B cell (primary cell): ENCODE results near the gene KIF3C. TPM values are rescaled to one million over a fixed set of nuclear protein-coding genes. Genes with fewer than 3 reads are reported as not detected.

Experiments used
- ATAC-seq: fragments of 200-7000 bp; cut with Tn5 transposase; one replicate; pipeline ENCODE4 v1.10.0; 2021; ENCODE audit warnings: low read depth, mild to moderate bottlenecking, moderate number of reproducible peaks, moderate library complexity
- CTCF ChIA-PET: fragments of 350-600 bp; sonication (Branson Sonifier 250); formaldehyde crosslinking; loops from one replicate; lab custom pipeline; 2021; ENCODE audit warnings: antibody characterized with exemption, inconsistent platforms; lab: Charles Lee
- POLR2A ChIA-PET: fragments of 350-600 bp; sonication (Branson Sonifier 250); formaldehyde crosslinking; loops from one replicate; lab custom pipeline; 2021; ENCODE audit warnings: antibody characterized with exemption; lab: Charles Lee
- DNase-seq: peaks from one replicate; pipeline ENCODE4 v3.0.0; 2013
- H2AFZ ChIP-seq: 2 replicates; pipeline ENCODE4 v1.6.1; 2012; ENCODE audit warnings: mild to moderate bottlenecking, low read depth, low read length; ENCODE audit not compliant: insufficient read depth, poor library complexity, severe bottlenecking
- H3K27ac ChIP-seq, 2 donors: 1 replicate in 1 of 2; 2 replicates in 1 of 2; pipeline ENCODE4 v1.5.1; 2012 to 2013; ENCODE audit warnings: low read length in 2 of 2, mild to moderate bottlenecking in 2 of 2, moderate library complexity in 1 of 2
- H3K27me3 ChIP-seq, 4 experiments: fragments of 200-600 bp in 1 of 4; sonication (generic) in 1 of 4; replicated peaks in 1 of 4; 1 replicate in 2 of 4; 2 replicates in 2 of 4; pipeline versions ENCODE4 v1.6.1 to v1.7.0; 2013 to 2016; ENCODE audit warnings: low read length in 3 of 4, mild to moderate bottlenecking in 2 of 4, mixed read lengths in 1 of 4, moderate library complexity in 1 of 4; ENCODE audit not compliant: insufficient read depth in 4 of 4, control insufficient read depth in 3 of 4; ENCODE audit errors: control extremely low read depth in 1 of 4
- H3K36me3 ChIP-seq, 2 experiments: replicated peaks in 1 of 2; 1 replicate in 1 of 2; 2 replicates in 1 of 2; pipeline versions ENCODE4 v1.6.1 to v1.7.1; 2013; ENCODE audit warnings: low read length in 1 of 2; ENCODE audit not compliant: insufficient read depth in 2 of 2, control insufficient read depth in 1 of 2; ENCODE audit errors: control extremely low read depth in 1 of 2, extremely low read depth in 1 of 2
- H3K4me1 ChIP-seq, 2 donors: fragments of 200-600 bp in 1 of 2; sonication (generic) in 1 of 2; 1 replicate in 1 of 2; 2 replicates in 1 of 2; pipeline versions ENCODE4 v1.5.1 to v1.6.1; 2013 to 2017; ENCODE audit warnings: low read length in 2 of 2; ENCODE audit not compliant: control insufficient read depth in 2 of 2, insufficient read depth in 2 of 2
- H3K4me2 ChIP-seq: replicated peaks from 2 replicates; pipeline ENCODE3; 2012; ENCODE audit warnings: mild to moderate bottlenecking, low read depth, low read length; ENCODE audit not compliant: poor library complexity, severe bottlenecking
- H3K4me3 ChIP-seq, 5 experiments: fragments of 200-600 bp in 1 of 5; sonication (generic) in 1 of 5; 1 replicate in 3 of 5; 2 replicates in 2 of 5; pipeline versions ENCODE4 v1.5.1 to v1.7.0; 2011 to 2016; ENCODE audit warnings: low read length in 4 of 5, mild to moderate bottlenecking in 4 of 5, low read depth in 2 of 5, control low read depth in 1 of 5, moderate library complexity in 1 of 5; ENCODE audit not compliant: insufficient read depth in 1 of 5; ENCODE audit errors: control extremely low read depth in 1 of 5, extremely low read depth in 1 of 5
- H3K79me2 ChIP-seq: fragments of 200-600 bp; sonication (generic); one replicate; pipeline ENCODE4 v1.6.0; 2016; ENCODE audit warnings: low read length; ENCODE audit not compliant: control insufficient read depth, insufficient read depth
- H3K9ac ChIP-seq: fragments of 200-600 bp; sonication (generic); 2 replicates; pipeline ENCODE4 v1.6.1; 2017; ENCODE audit warnings: mild to moderate bottlenecking, low read length, moderate library complexity
- H3K9me3 ChIP-seq, 3 donors: one replicate each; pipeline versions ENCODE4 v1.6.1 to v1.7.1; 2013; ENCODE audit warnings: low read length in 2 of 3; ENCODE audit not compliant: control insufficient read depth in 2 of 3, insufficient read depth in 1 of 3; ENCODE audit errors: control extremely low read depth in 1 of 3
- H4K20me1 ChIP-seq: 2 replicates; pipeline ENCODE4 v1.6.0; 2012; ENCODE audit warnings: mild to moderate bottlenecking, low read length; ENCODE audit not compliant: insufficient read depth, control insufficient read depth, poor library complexity, severe bottlenecking
- H3K27ac Mint-ChIP-seq: one replicate; pipeline ENCODE4 v1.8.0; 2021; ENCODE audit warnings: mixed read lengths
- H3K27me3 Mint-ChIP-seq: one replicate; pipeline ENCODE4 v1.8.0; 2021; ENCODE audit warnings: mixed read lengths
- H3K4me1 Mint-ChIP-seq: one replicate; pipeline ENCODE4 v1.8.0; 2021; ENCODE audit warnings: mixed read lengths
- H3K4me3 Mint-ChIP-seq: one replicate; pipeline ENCODE4 v1.8.0; 2021; ENCODE audit warnings: mixed read lengths
- H3K9me3 Mint-ChIP-seq: one replicate; pipeline ENCODE4 v1.8.0; 2022; ENCODE audit warnings: mixed read lengths; ENCODE audit not compliant: insufficient read depth
- CTCF ChIP-seq: fragments of 200-600 bp; IDR thresholded peaks from one replicate; pipeline ENCODE4 v1.8.0; 2022; ENCODE audit warnings: antibody characterized with exemption, mild to moderate bottlenecking
- EZH2 ChIP-seq: IDR thresholded peaks from 2 replicates; pipeline ENCODE4 v1.6.1; 2012; ENCODE audit warnings: borderline replicate concordance, low read depth, mild to moderate bottlenecking, moderate library complexity, low read length; ENCODE audit not compliant: insufficient read depth, poor library complexity, severe bottlenecking
- WGBS: methylation state at CpG from one replicate; pipeline ENCODE4 v1.1.5; 2013; ENCODE audit warnings: missing lambda C conversion rate; ENCODE audit not compliant: insufficient coverage; 5-methylcytosine and 5-hydroxymethylcytosine counted together
- intact Hi-C: fragments of 100-400 bp; cut with micrococcal nuclease; formaldehyde crosslinking; loops from one replicate; pipeline ENCODE4 v1.10.0; 2022
- polyA plus RNA-seq: library from polyadenylated mRNA; depleted of rRNA; stranded (reverse); fragments of >200 nt; gene quantifications from 2 replicates; pipeline ENCODE4 v1.2.3, GENCODE V29; 2012
- total RNA-seq, 2 donors: library from RNA; stranded (reverse); fragments of 120-200 nt in 1 of 2; gene quantifications; 1 replicate in 1 of 2; 2 replicates in 1 of 2; pipeline versions ENCODE4 v1.2.3 to v1.2.4, GENCODE V29; 2013 to 2022

The KIF3C gene
- total and polyA plus RNA-seq, 2 donors (not counting 1 experiment from before 2014, with no cell fraction given), result 0.84 to 4.0 TPM

DNA sequence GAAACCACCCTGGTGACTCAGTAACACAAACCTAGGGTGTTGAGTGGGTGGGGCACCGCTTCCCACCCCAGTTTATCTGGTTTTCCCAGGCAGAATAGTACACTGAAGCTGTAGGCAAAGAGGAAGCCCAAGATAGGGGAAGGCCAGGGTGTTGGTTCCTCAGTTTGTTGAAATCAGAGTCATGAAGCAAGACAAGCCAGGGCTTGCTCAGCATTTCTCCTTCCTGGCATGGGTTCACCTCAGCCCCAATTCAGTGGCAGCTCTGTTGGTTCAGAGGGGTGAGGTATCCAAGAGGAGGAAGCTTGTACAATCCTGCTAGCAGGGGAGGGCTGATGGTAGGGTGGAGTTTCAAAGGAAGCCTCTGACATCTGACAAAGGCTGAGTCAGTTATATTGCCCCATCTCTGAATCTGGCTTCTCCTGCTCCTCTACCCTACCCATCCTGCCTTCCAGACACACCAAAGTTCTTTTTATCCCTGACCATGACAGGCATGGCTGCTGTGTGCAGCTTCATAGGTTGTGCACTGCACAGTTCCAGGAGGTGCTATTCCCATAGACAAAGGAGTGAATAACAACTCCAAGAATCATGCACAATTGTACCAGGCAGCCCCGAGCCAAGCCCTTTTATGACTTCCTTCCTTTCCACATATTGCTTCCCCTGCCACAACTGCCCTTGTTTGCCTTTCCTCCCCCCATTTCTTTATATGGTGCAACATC lies 26.7 kb upstream of the KIF3C start:
- no peak overlapping the region for H3K27ac Mint-ChIP-seq
- Histone ChIP-seq H3K79me2 (no peaks in the 10 kb centered on the region), H4K20me1 (no peaks in the 10 kb centered on the region), H3K4me3 (no peak overlapping the region), H3K36me3 (no peaks in the 10 kb centered on the region), H3K27me3 (no peaks in the 10 kb centered on the region), H3K27ac (no peak overlapping the region), H3K9ac (no peak overlapping the region), H2AFZ (no peak overlapping the region), H3K4me2 (no peak overlapping the region), H3K4me1 (no peaks in the 10 kb centered on the region), H3K9me3 (peaks cover 0 to 6% (median 0%) of the 10 kb centered on the region in 3 donors)
- DNase-seq (no peak), ATAC-seq (no peak)
- no peak overlapping the region for H3K4me3 Mint-ChIP-seq
- POLR2A ChIA-PET, result interaction anchor here (0.6 kb wide), 1 partner anchor 140 kb away, joined by 5 read pairs; no protein-coding TSS in a partner anchor
- CTCF ChIA-PET, result no interaction called here
- peaks cover 6% of the 10 kb centered on the region for H3K9me3 Mint-ChIP-seq
- 58% methylated on average over 2 of the region's 2 CpGs for WGBS
- H3K4me1 Mint-ChIP-seq, result no peaks in the 10 kb centered on the region
- peaks cover 3% of the 10 kb centered on the region for H3K27me3 Mint-ChIP-seq
- intact Hi-C loops, result no loop called here
- TF ChIP-seq CTCF (no peak), EZH2 (no peak)

DNA sequence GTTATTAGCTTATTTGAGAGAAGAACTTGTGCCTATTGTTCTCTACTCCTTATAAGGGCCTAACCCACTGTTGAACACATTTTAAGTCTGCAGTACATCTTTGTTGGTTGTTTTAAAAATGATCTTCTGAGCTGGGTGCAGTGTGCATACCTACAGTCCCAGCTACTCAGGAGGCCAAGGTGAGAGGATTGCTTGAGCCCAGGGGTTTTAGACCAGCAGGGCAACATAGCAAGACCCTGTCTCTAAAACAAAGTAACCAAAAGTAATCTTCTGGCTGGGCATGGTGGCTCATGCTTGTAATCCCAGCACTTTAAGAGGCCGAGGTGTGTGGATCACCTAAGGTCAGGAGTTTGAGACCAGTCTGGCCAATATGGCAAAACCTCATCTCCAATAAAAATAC lies 25.8 kb upstream of the KIF3C start:
- 100% methylated on average over 1 of the region's 1 CpG for WGBS
- no peaks in the 10 kb centered on the region for H3K4me1 Mint-ChIP-seq
- Histone ChIP-seq H3K4me3 (no peak overlapping the region), H3K4me1 (no peaks in the 10 kb centered on the region), H3K27ac (no peak overlapping the region), H3K9ac (no peak overlapping the region), H2AFZ (no peak overlapping the region), H3K79me2 (no peaks in the 10 kb centered on the region), H3K4me2 (no peak overlapping the region), H3K27me3 (no peaks in the 10 kb centered on the region), H4K20me1 (no peaks in the 10 kb centered on the region), H3K9me3 (peaks cover 0 to 6% (median 0%) of the 10 kb centered on the region in 3 donors), H3K36me3 (no peaks in the 10 kb centered on the region)
- ChIA-PET CTCF (interaction anchor here (0.5 to 0.7 kb wide), 2 partner anchors 15 to 166 kb away, joined by 3 to 5 read pairs; no protein-coding TSS in a partner anchor), POLR2A (no interaction called here)
- no peak for ATAC-seq
- H3K27me3 Mint-ChIP-seq, result peaks cover 3% of the 10 kb centered on the region
- no peak overlapping the region for H3K4me3 Mint-ChIP-seq
- DNase-seq, result no peak
- intact Hi-C loops, result no loop called here
- TF ChIP-seq CTCF, result no peak
- TF ChIP-seq EZH2, result no peak
- H3K9me3 Mint-ChIP-seq, result peaks cover 6% of the 10 kb centered on the region
- no peak overlapping the region for H3K27ac Mint-ChIP-seq
